ENCODE data around the gene DCX.

DCX gene

GRCh38 chrX:111336141-111336540 lies 75.9 kb downstream of the DCX start:
- intact Hi-C loops (cut with DNase I), result no loop called here
- no peak for DNase-seq

DNA sequence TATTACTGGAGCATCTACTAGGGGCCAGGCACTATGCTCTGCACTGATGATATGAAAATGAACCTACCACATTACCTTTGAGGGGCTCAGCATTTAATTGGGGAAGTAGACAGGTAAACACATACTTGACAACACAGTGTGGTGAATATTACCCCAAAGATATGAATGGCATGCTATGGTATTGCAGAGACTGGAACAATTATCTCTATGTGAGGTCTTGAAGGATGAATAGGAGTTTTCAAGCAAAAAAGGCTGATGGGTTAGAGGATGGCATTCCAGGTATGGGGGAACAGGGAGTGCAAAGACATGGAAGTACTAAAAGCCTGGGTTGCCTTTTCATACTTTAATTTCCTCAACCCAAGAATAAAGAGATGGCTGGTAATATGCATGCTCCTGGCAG lies 82.6 kb downstream of the DCX start:
- no peak for DNase-seq
- intact Hi-C loops (cut with DNase I), result no loop called here

DNA sequence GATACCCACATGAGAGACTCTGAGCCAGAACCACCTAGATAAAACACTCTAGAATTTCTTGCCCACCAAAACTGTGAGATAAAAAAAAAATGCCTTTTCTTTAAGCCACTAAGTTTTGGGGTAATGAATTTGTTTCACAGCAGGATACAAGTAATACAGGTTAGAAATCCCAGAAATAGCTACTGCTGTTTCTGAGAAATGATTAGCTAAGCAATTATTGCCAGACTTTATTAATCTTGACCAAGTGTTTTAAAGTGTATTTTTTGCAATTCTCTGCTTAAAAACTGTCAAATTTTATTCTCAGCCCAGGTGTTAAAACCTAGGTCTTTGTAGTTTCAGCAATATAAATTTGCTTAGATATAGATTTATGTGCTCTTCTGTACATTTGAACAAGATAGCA lies 83.1 kb downstream of the DCX start:
- intact Hi-C loops (cut with DNase I), result no loop called here
- DNase-seq, result no peak

GRCh38 chrX:111322231-111322855 lies 89.6 kb downstream of the DCX start:
- DNase-seq, result no peak
- intact Hi-C loops (cut with DNase I), result no loop called here

GRCh38 chrX:111319451-111319850 lies 92.5 kb downstream of the DCX start:
- intact Hi-C loops (cut with DNase I), result no loop called here
- DNase-seq, result no peak

DNA sequence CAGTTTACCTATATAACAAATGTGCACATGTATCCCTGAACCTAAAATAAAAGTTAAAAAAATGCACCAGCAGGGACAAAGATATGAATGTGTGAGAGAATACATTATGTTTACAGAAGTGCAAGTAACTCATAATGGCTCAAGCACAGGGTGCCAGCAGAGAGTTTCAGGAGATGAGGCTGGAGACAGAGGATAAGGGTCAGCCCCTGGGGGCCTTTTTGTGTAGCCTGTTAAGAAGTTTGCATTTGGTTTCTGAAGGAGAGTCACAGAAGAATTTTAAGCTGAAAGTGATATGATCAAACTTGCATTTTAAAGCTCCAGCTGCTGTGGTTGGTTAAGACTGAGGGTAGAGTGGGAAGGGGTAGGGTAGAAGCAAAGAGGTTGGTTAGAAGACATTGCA lies 93.1 kb downstream of the DCX start:
- no peak for DNase-seq
- intact Hi-C loops (cut with DNase I), result no loop called here

DNA sequence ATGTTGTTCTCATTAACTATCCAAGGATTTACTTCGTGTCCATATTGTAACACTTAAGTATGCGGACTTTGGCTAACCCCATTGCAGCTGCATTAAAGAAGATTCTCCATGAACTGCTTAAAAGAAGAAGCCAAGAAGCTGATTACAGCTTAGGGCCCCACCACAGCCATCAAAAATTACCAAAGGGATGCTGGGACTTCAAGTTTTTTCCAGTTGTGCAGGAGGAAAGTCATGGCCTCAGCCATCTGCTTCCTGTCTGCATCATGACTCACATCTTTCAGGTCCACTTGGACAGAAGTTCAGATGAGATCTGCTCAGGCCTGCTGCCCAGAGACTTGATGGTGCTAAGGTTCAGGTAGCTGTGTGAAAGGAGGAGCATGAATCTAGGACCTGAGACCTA lies 102.9 kb downstream of the DCX start:
- no peak for DNase-seq
- intact Hi-C loops (cut with DNase I), result no loop called here

DNA sequence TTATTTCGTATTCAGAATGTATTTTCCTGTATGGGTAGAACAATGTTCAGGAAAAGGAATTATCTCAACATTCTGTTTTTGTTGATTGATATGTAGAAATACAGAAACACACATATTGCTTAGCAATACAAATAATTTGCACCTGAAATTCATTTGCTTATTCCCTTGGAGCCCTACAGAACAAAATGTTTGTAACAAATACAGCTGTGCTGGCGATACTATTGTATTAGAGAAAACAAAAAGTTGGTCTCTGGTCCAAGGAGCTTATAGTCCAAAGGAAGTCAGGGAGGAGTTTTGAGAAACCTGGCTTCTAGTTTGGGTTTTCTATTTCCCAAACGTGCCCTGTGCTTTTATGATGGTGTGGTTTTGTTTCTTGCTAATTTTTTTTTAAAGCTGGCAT lies 104.0 kb downstream of the DCX start:
- DNase-seq, result no peak
- intact Hi-C loops (cut with DNase I), result no loop called here

DNA sequence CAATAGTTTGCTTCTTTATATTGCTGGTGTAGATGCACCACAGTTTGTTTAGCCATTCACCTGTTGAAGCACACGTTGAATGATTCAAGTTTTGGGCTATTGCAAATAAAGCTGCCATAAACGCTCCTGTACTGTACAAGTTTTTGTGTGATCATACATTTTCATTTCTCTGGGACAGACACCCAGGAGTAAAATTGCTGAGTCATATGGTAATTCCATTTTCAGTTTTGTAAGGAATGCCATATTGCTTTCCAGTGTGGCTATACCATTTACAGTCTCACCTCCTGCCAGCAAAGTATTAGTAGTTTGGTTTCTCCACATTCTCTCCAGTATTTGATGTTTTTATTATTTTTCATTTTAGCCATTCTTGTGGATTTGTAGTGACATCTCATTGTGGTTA lies 109.7 kb downstream of the DCX start:
- no peak for DNase-seq
- intact Hi-C loops (cut with DNase I), result no loop called here

DNA sequence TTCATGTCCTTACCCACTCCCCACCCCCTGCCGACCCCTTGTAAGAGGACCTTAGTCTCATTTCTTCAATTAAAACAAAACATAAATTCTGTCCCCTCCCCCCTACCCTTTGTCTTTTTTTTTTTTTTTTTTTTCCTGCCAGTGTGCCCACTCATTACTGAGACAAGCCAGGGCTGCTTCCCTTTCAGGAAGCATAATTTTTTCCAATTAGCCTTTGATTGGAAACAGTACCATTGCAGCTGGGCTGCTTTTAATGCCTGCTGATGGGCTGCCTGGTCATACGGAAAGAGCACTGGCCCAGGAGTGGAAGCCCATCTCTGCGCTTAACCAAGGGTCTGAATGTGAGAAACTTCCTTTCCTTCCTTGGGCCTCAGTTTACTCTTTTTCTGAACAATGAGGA lies 123.2 kb downstream of the DCX start:
- intact Hi-C loops (cut with DNase I), result no loop called here
- DNase-seq, result no peak

DNA sequence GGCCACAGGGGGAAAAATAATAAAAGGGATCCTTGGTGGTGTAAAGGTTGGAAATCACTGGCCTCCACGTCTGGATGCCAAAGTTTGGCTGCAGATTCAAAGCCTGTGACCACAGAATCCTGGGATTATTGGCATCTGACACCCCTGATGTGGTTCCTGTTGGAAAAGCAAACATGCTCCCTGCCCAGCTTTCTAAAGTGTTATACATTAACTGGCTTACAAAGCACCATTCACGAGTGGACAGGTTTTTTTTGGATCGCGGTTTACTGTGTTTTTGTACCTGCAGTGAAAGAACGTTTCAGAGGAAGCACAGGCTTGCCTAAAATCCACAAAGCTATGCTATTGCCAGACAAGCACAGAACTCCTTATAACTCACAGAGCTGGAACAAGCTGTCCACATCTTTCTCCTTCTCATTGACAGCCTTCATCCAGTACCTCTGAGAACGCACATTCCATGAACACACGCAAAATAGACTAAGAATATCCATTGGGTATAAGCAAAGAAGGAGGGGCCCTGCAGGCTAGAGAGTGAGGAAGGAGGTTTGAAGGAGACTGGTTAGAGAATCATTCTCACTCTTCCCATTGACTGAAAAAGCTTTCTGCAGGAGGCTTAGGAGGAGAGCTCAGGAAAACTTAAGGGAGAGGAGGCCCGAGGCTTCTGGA lies 127.2 kb downstream of the DCX start:
- intact Hi-C loops (cut with DNase I), result no loop called here
- DNase-seq, result no peak

DNA sequence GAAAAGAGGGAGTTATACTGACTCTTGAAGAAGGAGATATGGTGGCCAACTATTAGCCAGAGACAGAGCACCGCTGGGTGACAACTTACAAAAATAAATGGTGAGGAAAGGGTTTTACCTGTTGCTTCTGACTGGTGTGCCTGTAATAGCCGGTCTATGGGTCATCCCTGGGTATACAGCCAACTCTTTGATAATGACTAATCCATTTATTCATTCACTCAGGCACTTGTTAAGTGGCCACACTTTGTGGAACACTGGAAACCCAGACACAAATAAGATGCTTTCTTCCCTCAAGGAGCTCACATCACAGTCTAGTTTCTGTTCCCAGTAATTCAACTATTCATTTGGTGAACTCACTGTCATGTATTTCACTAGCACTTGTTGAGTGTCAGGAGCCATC lies 128.5 kb downstream of the DCX start:
- no peak for DNase-seq
- intact Hi-C loops (cut with DNase I), result no loop called here

GRCh38 chrX:111282991-111283390 lies 129.0 kb downstream of the DCX start:
- DNase-seq, result no peak
- intact Hi-C loops (cut with DNase I), result no loop called here

DNA sequence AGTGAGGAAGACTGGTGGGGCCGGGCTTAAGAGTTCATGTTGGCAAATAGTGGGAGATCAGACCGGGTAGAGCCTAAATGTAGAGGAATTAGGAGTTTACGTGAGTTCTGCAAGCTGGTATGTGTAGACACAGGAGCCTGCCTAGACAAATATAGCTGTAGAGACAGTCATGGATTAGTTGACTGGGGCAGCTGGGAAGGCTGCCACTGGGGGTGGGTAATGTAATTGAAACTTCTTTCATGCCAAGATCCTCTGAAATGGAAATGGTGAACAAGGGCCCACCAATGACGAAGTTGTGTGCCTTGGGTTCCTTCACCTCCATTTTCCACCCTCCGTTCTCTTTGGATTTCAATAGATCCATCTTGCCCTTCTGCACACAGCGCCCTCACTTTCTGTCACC lies 129.9 kb downstream of the DCX start:
- no peak for DNase-seq
- intact Hi-C loops (cut with DNase I), result no loop called here

DNA sequence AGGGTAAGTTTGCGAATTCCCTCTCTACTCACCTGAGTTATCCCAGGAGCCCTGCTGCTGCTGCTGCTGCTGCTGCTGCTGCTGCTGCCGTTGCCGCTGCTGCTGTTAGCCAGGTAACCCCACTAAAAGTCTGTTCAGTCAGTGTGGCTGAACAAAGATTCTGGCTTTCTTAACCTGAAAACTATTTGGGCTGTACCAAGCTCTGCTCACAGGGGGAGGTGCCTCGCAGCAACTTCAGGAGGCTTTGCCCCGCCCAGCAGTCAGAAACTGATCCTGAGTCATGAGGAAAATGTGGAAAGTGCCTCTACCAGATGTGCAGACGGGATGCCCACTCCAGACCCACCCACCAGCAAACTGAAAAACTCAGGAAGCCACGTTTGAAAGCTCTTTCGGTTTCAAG lies 141.7 kb downstream of the DCX start, which contains the start of gene CAPN6:
CAPN6 (minus strand) TSS at position 145 of the 400 bp plus-strand sequence. CDS start 6,547 bp downstream, outside the sequence.
- peak in 1 of 42 donors; percentile 8 for DNase-seq
- intact Hi-C loops (cut with DNase I), result no loop called here

GRCh38 chrX:111268506-111268905 lies 143.5 kb downstream of the DCX start:
- no peak for DNase-seq
- intact Hi-C loops (cut with DNase I), result no loop called here

DNA sequence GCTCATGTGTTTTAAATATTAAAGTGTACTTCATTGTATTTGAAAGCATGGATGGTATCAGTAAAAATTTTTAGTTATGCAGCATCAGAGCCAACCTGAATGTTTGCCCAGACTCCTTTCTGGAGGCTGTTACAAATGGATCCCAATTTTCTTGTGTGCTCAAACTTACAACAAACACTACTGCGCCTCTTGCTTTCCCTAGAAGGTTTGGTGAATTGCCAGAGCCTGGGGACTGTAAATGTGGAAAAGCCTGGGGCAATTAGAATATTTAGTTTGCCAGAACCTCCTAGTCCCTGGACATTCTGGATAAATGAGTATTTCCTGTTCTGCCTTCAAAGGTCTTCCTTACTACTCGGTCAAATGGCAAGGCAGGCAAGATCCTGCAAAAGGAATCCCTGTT lies 146.5 kb downstream of the DCX start:
- no peak for DNase-seq
- intact Hi-C loops (cut with DNase I), result no loop called here

DNA sequence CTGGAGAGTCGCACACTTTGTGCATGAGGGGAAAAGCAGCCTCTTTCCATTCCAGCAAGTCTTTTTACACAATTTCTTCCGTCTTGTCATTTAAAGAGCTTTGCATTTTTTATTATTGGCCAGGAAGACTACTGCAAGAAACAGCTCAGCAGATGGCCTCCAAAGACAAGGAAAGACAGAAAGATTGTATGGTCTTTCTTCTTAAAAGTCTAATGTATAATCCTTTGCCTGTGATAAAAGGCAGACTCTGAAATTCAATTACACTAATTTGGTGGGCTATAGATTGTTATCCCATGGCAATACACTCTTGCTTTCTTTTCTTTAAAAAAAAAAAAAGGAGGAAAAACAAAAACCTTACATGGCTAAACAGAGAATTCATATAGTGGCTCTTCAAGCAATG lies 147.6 kb downstream of the DCX start:
- intact Hi-C loops (cut with DNase I), result no loop called here
- DNase-seq, result no peak

DNA sequence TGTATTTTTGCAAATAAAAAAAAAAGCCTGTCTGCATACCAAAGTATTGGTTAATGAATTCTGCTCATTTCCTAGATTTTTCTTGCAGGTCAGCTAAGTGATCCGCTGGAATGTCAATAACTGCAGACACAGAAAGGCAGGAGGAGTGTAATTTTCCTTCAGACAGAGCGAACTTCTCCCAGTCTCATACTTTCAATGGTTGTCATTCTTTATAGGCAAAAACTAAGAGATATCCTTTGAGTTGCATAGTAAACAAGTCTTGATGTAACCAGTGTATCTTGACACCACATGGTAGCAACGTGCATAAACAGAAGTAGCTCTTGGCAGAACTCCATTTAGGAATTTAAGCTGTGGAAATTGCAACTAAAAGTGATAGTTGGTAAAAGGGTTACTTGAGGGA lies 149.9 kb downstream of the DCX start:
- DNase-seq, result no peak
- intact Hi-C loops (cut with DNase I), result no loop called here

GRCh38 chrX:111260451-111260850 lies 151.5 kb downstream of the DCX start:
- no peak for DNase-seq
- intact Hi-C loops (cut with DNase I), result no loop called here

GRCh38 chrX:111259559-111259958 lies 152.4 kb downstream of the DCX start:
- DNase-seq, result peak in 9 of 42 donors; percentile 0 to 36 (median 7)
- intact Hi-C loops (cut with DNase I), result no loop called here

All from head of caudate nucleus (tissue), 42 donors.